ENCODE data around the gene TMEM250. TPM values are rescaled to one million over a fixed set of nuclear protein-coding genes. Genes with fewer than 3 reads are reported as not detected.

TMEM250 gene
- total and polyA plus RNA-seq, 7 experiments from 2014 or later: 16.4 to 61.8 (median 42.2) TPM

- intact Hi-C loops (cut with micrococcal nuclease): loop anchor here in 1 of 2 donors (1.0 kb wide), 1 partner anchor 49 kb away; no protein-coding TSS in a partner anchor
- H3K27ac Mint-ChIP-seq: no peak overlapping the region
- peaks cover 0 to 1% of the 10 kb centered on the region in 2 donors for H3K4me1 ChIP-seq (ENCODE audit: control insufficient read depth in 2 of 2, insufficient read depth in 2 of 2, low read length in 2 of 2)
- H3K27me3 ChIP-seq (ENCODE audit: control insufficient read depth in 2 of 2, insufficient read depth in 2 of 2, low read length in 2 of 2): peaks cover 0 to 3% of the 10 kb centered on the region in 2 donors
- CTCF ChIA-PET: interaction anchor here (1.1 to 1.2 kb wide), 2 partner anchors 26 to 49 kb away, joined by 3 read pairs; no protein-coding TSS in a partner anchor
- ATAC-seq (no peak), DNase-seq (peak in 3 of 9 donors; percentile 23 to 27 (median 25))
- H3K27me3 Mint-ChIP-seq: peaks cover 8 to 30% (median 14%) of the 10 kb centered on the region in 5 donors
- no peaks in the 10 kb centered on the region for H3K9me3 Mint-ChIP-seq
- H3K36me3 ChIP-seq (ENCODE audit: control insufficient read depth in 2 of 3, insufficient read depth in 3 of 3, low read length in 3 of 3): no peaks in the 10 kb centered on the region
- H3K4me1 Mint-ChIP-seq: peaks cover 0 to 8% (median 6%) of the 10 kb centered on the region in 7 donors
- POLR2A ChIA-PET: no interaction called here
- H3K27ac ChIP-seq (ENCODE audit: low read depth, low read length): no peak overlapping the region
- H3K36me3 Mint-ChIP-seq: no peaks in the 10 kb centered on the region
- H3K4me3 Mint-ChIP-seq: no peak overlapping the region
- H3K4me3 ChIP-seq (ENCODE audit: low read length): no peak overlapping the region
- no peaks in the 10 kb centered on the region for H3K9me3 ChIP-seq (ENCODE audit: control insufficient read depth in 2 of 3, low read length in 3 of 3)
Measured at GRCh38 chr9:136138566-136138965, 19.9 kb upstream of the TMEM250 start.

- Mint-ChIP-seq H3K9me3 (no peaks in the 10 kb centered on the region), H3K4me1 (peaks cover 0 to 9% (median 6%) of the 10 kb centered on the region in 7 donors), H3K27ac (no peak overlapping the region), H3K27me3 (peaks cover 8 to 31% (median 17%) of the 10 kb centered on the region in 5 donors), H3K36me3 (no peaks in the 10 kb centered on the region), H3K4me3 (no peak overlapping the region)
- ChIA-PET POLR2A (no interaction called here), CTCF (interaction anchor here (1.1 kb wide), 1 partner anchor 48 kb away, joined by 3 read pairs; no protein-coding TSS in a partner anchor)
- no peaks in the 10 kb centered on the region for H3K36me3 ChIP-seq (ENCODE audit: control insufficient read depth in 2 of 3, insufficient read depth in 3 of 3, low read length in 3 of 3)
- intact Hi-C loops (cut with micrococcal nuclease): loop anchor here in 1 of 2 donors (1.0 kb wide), 1 partner anchor 48 kb away; no protein-coding TSS in a partner anchor
- H3K27ac ChIP-seq (ENCODE audit: low read depth, low read length): no peak overlapping the region
- DNase-seq (no peak), ATAC-seq (no peak)
- H3K27me3 ChIP-seq (ENCODE audit: control insufficient read depth in 2 of 2, insufficient read depth in 2 of 2, low read length in 2 of 2): peaks cover 0 to 3% of the 10 kb centered on the region in 2 donors
- no peak overlapping the region for H3K4me3 ChIP-seq (ENCODE audit: low read length)
- H3K9me3 ChIP-seq (ENCODE audit: control insufficient read depth in 2 of 3, low read length in 3 of 3): no peaks in the 10 kb centered on the region
- peaks cover 0 to 3% of the 10 kb centered on the region in 2 donors for H3K4me1 ChIP-seq (ENCODE audit: control insufficient read depth in 2 of 2, insufficient read depth in 2 of 2, low read length in 2 of 2)
Measured at GRCh38 chr9:136137321-136138265, 18.9 kb upstream of the TMEM250 start.

- Histone ChIP-seq H3K9me3 (ENCODE audit: control insufficient read depth in 2 of 3, low read length in 3 of 3) (no peaks in the 10 kb centered on the region), H3K27ac (ENCODE audit: low read depth, low read length) (no peak overlapping the region), H3K36me3 (ENCODE audit: control insufficient read depth in 2 of 3, insufficient read depth in 3 of 3, low read length in 3 of 3) (no peaks in the 10 kb centered on the region), H3K27me3 (ENCODE audit: control insufficient read depth in 2 of 2, insufficient read depth in 2 of 2, low read length in 2 of 2) (peaks cover 0 to 3% of the 10 kb centered on the region in 2 donors), H3K4me3 (ENCODE audit: low read length) (no peak overlapping the region), H3K4me1 (ENCODE audit: control insufficient read depth in 2 of 2, insufficient read depth in 2 of 2, low read length in 2 of 2) (peaks cover 0 to 3% of the 10 kb centered on the region in 2 donors)
- Mint-ChIP-seq H3K9me3 (no peaks in the 10 kb centered on the region), H3K4me3 (no peak overlapping the region), H3K36me3 (no peaks in the 10 kb centered on the region), H3K4me1 (peaks cover 0 to 9% (median 6%) of the 10 kb centered on the region in 7 donors), H3K27me3 (peaks cover 14 to 38% (median 24%) of the 10 kb centered on the region in 5 donors), H3K27ac (no peak overlapping the region)
- POLR2A ChIA-PET: no interaction called here
- CTCF ChIA-PET: no interaction called here
- DNase-seq (no peak), ATAC-seq (no peak)
- intact Hi-C loops (cut with micrococcal nuclease): no loop called here
Measured at GRCh38 chr9:136136127-136136925, 17.7 kb upstream of the TMEM250 start.

GRCh38 chr9:136135326-136136126, 16.9 kb upstream of the TMEM250 start:
- POLR2A ChIA-PET: no interaction called here
- H3K27me3 Mint-ChIP-seq: peaks cover 14 to 43% (median 30%) of the 10 kb centered on the region in 5 donors

GRCh38 chr9:136133959-136134484, 15.3 kb upstream of the TMEM250 start:
- ChIA-PET POLR2A (no interaction called here), CTCF (no interaction called here)
- H3K4me1 ChIP-seq (ENCODE audit: control insufficient read depth in 2 of 2, insufficient read depth in 2 of 2, low read length in 2 of 2): peaks cover 0 to 3% of the 10 kb centered on the region in 2 donors
- H3K27ac ChIP-seq (ENCODE audit: low read depth, low read length): no peak overlapping the region
- H3K27ac Mint-ChIP-seq: no peak overlapping the region
- H3K9me3 ChIP-seq (ENCODE audit: control insufficient read depth in 2 of 3, low read length in 3 of 3): no peaks in the 10 kb centered on the region
- DNase-seq (no peak), ATAC-seq (no peak)
- H3K9me3 Mint-ChIP-seq: no peaks in the 10 kb centered on the region
- peak overlapping the region in 9 of 10 donors; percentile 19 to 82 (median 68) for H3K4me3 Mint-ChIP-seq
- H3K27me3 Mint-ChIP-seq: peaks cover 14 to 45% (median 35%) of the 10 kb centered on the region in 5 donors
- peaks cover 0 to 3% of the 10 kb centered on the region in 2 donors for H3K27me3 ChIP-seq (ENCODE audit: control insufficient read depth in 2 of 2, insufficient read depth in 2 of 2, low read length in 2 of 2)
- H3K36me3 ChIP-seq (ENCODE audit: control insufficient read depth in 2 of 3, insufficient read depth in 3 of 3, low read length in 3 of 3): no peaks in the 10 kb centered on the region
- intact Hi-C loops (cut with micrococcal nuclease): loop anchor here in 1 of 2 donors (1.0 kb wide), 1 partner anchor 149 kb away; no protein-coding TSS in a partner anchor
- no peak overlapping the region for H3K4me3 ChIP-seq (ENCODE audit: low read length)
- peaks cover 0 to 11% (median 6%) of the 10 kb centered on the region in 7 donors for H3K4me1 Mint-ChIP-seq
- no peaks in the 10 kb centered on the region for H3K36me3 Mint-ChIP-seq

More at GRCh38 chr9:136135326-136136126, 16.9 kb upstream of the TMEM250 start:
- H3K9me3 Mint-ChIP-seq: no peaks in the 10 kb centered on the region
- H3K4me1 ChIP-seq (ENCODE audit: control insufficient read depth in 2 of 2, insufficient read depth in 2 of 2, low read length in 2 of 2): peaks cover 0 to 3% of the 10 kb centered on the region in 2 donors
- H3K27ac Mint-ChIP-seq: no peak overlapping the region
- ATAC-seq (no peak), DNase-seq (no peak)
- no peaks in the 10 kb centered on the region for H3K36me3 Mint-ChIP-seq
- H3K27me3 ChIP-seq (ENCODE audit: control insufficient read depth in 2 of 2, insufficient read depth in 2 of 2, low read length in 2 of 2): peaks cover 0 to 3% of the 10 kb centered on the region in 2 donors
- H3K9me3 ChIP-seq (ENCODE audit: control insufficient read depth in 2 of 3, low read length in 3 of 3): no peaks in the 10 kb centered on the region
- no peak overlapping the region for H3K4me3 Mint-ChIP-seq
- intact Hi-C loops (cut with micrococcal nuclease): no loop called here
- no peak overlapping the region for H3K4me3 ChIP-seq (ENCODE audit: low read length)
- no peak overlapping the region for H3K27ac ChIP-seq (ENCODE audit: low read depth, low read length)
- no peaks in the 10 kb centered on the region for H3K36me3 ChIP-seq (ENCODE audit: control insufficient read depth in 2 of 3, insufficient read depth in 3 of 3, low read length in 3 of 3)
- CTCF ChIA-PET: no interaction called here
- peaks cover 0 to 9% (median 6%) of the 10 kb centered on the region in 7 donors for H3K4me1 Mint-ChIP-seq

All from naive thymus-derived CD4-positive, alpha-beta T cell (primary cell).